Peyer's patch (tissue), 4 donors: ENCODE data around the gene CD164L2. TPM values are rescaled to one million over a fixed set of nuclear protein-coding genes. Genes with fewer than 3 reads are reported as not detected.

Source experiments
- DNase-seq, 3 donors: peaks; one replicate each; pipeline ENCODE4 v3.0.0-alpha.2; 2017 to 2019
- H3K27ac ChIP-seq, 4 donors: fragments of 200-600 bp; sonication (generic); one replicate each; pipeline ENCODE4 v1.5.1; 2016 to 2019
- H3K27me3 ChIP-seq, 2 donors: fragments of 200-600 bp; sonication (generic); one replicate each; pipeline ENCODE4 v1.5.1; 2019
- H3K36me3 ChIP-seq, 3 donors: fragments of 200-600 bp; sonication (generic); one replicate each; pipeline ENCODE4 v1.5.1; 2016 to 2019
- H3K4me1 ChIP-seq, 4 donors: fragments of 200-600 bp; sonication (generic); one replicate each; pipeline ENCODE4 v1.5.1; 2016 to 2019
- H3K4me3 ChIP-seq, 4 donors: fragments of 200-600 bp; sonication (generic); 1 replicate in 3 of 4; 2 replicates in 1 of 4; pipeline ENCODE4 v1.5.1; 2016 to 2019; ENCODE audit warnings: mild to moderate bottlenecking in 1 of 4
- H3K9me3 ChIP-seq, 4 donors: fragments of 200-600 bp; sonication (generic); one replicate each; pipeline ENCODE4 v1.5.1; 2016 to 2019; ENCODE audit warnings: mild to moderate bottlenecking in 1 of 4
- CTCF ChIP-seq, 6 experiments: fragments of 450-650 bp in 4 of 6; fragments of 200-600 bp in 2 of 6; sonication (generic) in 1 of 6; IDR thresholded peaks; one replicate each; pipeline ENCODE4 v1.5.1; 2017 to 2019; ENCODE audit warnings: antibody characterized with exemption in 6 of 6, mild to moderate bottlenecking in 3 of 6, moderate library complexity in 1 of 6
- POLR2A ChIP-seq, 2 donors: fragments of 450-650 bp; IDR thresholded peaks; one replicate each; pipeline ENCODE4 v1.5.1; 2017; ENCODE audit warnings: antibody characterized with exemption in 2 of 2, mild to moderate bottlenecking in 2 of 2, moderate library complexity in 2 of 2
- total RNA-seq, 4 donors: library from RNA; depleted of rRNA; stranded (reverse); fragments of >200 nt; gene quantifications; one replicate each; pipeline ENCODE4 v1.1.0, GENCODE V29; 2016

The CD164L2 gene
- total RNA-seq, 4 donors from 2014 or later, result not detected

GRCh38 chr1:27367160-27367650 lies 15.9 kb downstream of the CD164L2 start:
- Histone ChIP-seq H3K27me3 (no peaks in the 10 kb centered on the region), H3K4me3 (peak overlapping the region in 3 of 4 donors; percentile 55 to 93 (median 86)), H3K4me1 (peaks cover 0 to 22% (median 9%) of the 10 kb centered on the region in 4 donors), H3K36me3 (peaks cover 0 to 11% (median 0%) of the 10 kb centered on the region in 3 donors), H3K9me3 (no peaks in the 10 kb centered on the region), H3K27ac (peak overlapping the region; percentile 86 to 99 (median 92))
- DNase-seq, result no peak
- TF ChIP-seq POLR2A (IDR thresholded peaks at IDR 0.05) (no peak), CTCF (IDR thresholded peaks at IDR 0.05) (no peak)

- H3K36me3 ChIP-seq, result peaks cover 0 to 11% (median 0%) of the 10 kb centered on the region in 3 donors
- peaks cover 0 to 22% (median 9%) of the 10 kb centered on the region in 4 donors for H3K4me1 ChIP-seq
- no peaks in the 10 kb centered on the region for H3K9me3 ChIP-seq
- peak; percentile 56 to 63 for TF ChIP-seq POLR2A (IDR thresholded peaks at IDR 0.05)
- TF ChIP-seq CTCF (IDR thresholded peaks at IDR 0.05), result peak in 4 of 6 experiments; percentile 22 to 45 (median 30)
- H3K4me3 ChIP-seq, result peak within 1 kb of the TSS; percentile 51 to 93 (median 70)
- peak within 1 kb of the TSS; percentile 86 to 99 (median 92) for H3K27ac ChIP-seq
- peak; percentile 59 to 89 (median 89) for DNase-seq
- no peaks in the 10 kb centered on the region for H3K27me3 ChIP-seq
Observed at GRCh38 chr1:27366411-27367159, 16.5 kb downstream of the CD164L2 start, which contains the start of gene MAP3K6. Gene MAP3K6 (minus strand): TSS chr1:27366961. CDS start chr1:27366597, 364 bp downstream.

- H3K27me3 ChIP-seq, result no peaks in the 10 kb centered on the region
Observed at GRCh38 chr1:27366113-27366410, 17.1 kb downstream of the CD164L2 start.

DNA sequence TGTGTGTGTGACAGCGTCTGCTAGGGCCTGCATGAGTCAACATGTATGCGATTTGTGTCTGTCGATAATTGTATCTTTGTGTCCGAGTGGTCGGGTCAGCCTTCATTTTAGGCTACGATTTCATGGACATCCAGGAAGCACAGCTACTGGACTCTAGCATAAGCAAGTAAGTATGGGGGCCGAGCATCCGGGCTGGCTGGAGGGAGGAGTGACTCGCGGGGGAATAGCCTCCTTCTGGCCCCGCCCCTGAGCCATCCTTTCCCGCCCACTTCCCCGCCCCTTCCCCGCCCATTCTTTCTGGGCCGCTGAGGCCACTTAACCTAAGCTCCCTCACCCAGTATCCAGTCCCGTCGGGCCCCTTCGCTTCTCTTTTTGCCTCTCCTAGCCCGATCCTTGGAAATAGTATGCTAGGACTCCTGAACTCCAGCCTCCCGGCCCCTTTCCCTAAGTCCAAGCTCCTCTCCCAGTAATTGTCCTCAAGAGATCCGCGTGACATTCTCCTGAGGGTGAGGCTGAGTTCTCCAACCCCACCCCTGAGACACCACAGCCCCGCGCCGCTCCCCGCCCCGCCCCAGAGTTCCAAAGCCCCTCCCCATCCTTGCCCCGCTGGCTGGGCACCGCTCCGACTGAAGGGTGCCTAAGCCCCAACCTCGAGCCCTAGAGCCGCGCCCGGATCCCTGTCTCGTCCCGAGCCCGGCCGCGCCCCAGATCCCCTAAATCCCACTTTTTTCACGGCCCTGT lies 17.6 kb downstream of the CD164L2 start:
- H3K4me3 ChIP-seq, result peak overlapping the region; percentile 51 to 93 (median 70)
- peaks cover 0 to 22% (median 11%) of the 10 kb centered on the region in 4 donors for H3K4me1 ChIP-seq
- peaks cover 0 to 11% (median 0%) of the 10 kb centered on the region in 3 donors for H3K36me3 ChIP-seq
- TF ChIP-seq POLR2A (IDR thresholded peaks at IDR 0.05), result peak in 1 of 2 donors; percentile 52
- TF ChIP-seq CTCF (IDR thresholded peaks at IDR 0.05), result no peak
- peak overlapping the region; percentile 86 to 99 (median 92) for H3K27ac ChIP-seq
- peak; percentile 91 to 96 (median 92) for DNase-seq
- no peaks in the 10 kb centered on the region for H3K27me3 ChIP-seq
- H3K9me3 ChIP-seq, result no peaks in the 10 kb centered on the region

More at GRCh38 chr1:27366113-27366410, 17.1 kb downstream of the CD164L2 start:
- DNase-seq, result peak; percentile 80 to 91 (median 87)
- Histone ChIP-seq H3K4me3 (peak overlapping the region; percentile 51 to 93 (median 70)), H3K36me3 (peaks cover 0 to 11% (median 0%) of the 10 kb centered on the region in 3 donors), H3K9me3 (no peaks in the 10 kb centered on the region), H3K27ac (peak overlapping the region; percentile 86 to 99 (median 92)), H3K4me1 (peaks cover 0 to 22% (median 9%) of the 10 kb centered on the region in 4 donors)
- TF ChIP-seq CTCF (IDR thresholded peaks at IDR 0.05), result no peak
- no peak for TF ChIP-seq POLR2A (IDR thresholded peaks at IDR 0.05)

DNA sequence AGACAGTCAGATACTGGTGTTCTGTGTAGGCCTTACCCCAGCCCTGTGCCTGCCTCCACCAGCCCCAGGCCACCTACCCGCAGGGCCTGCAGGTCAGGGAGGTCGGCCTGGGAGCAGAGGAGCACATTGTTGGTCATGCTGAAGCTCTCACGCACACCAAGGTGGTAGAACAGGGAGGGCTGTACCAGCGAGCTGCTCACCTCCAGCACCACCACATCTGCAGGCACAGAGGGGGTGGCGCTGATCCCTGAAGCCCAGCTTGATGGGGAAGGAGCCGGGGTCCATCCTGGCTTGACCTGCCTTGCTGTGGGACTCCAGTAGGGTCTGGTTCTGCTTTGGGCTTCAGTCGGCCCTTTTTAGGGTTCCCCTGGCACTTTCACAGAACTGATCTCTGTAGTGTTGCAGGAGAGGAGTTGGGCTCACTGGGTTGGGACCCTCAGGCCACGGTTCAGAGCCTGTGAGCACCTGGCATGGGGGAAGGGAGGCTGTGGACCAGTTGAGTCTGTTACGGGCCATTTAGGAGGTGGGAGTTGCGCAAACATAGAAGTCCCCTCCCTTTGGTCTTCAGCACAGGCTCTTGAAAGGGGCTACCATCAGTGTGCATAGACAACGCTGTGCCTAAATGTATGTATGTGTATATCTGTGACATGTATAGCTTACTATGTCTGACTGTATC lies 18.3 kb downstream of the CD164L2 start:
- no peak for DNase-seq
- H3K9me3 ChIP-seq, result no peaks in the 10 kb centered on the region
- peak overlapping the region; percentile 86 to 99 (median 92) for H3K27ac ChIP-seq
- peak overlapping the region; percentile 51 to 93 (median 70) for H3K4me3 ChIP-seq
- peaks cover 0 to 11% (median 0%) of the 10 kb centered on the region in 3 donors for H3K36me3 ChIP-seq
- peaks cover 0 to 27% (median 15%) of the 10 kb centered on the region in 4 donors for H3K4me1 ChIP-seq
- TF ChIP-seq CTCF (IDR thresholded peaks at IDR 0.05) (no peak), POLR2A (IDR thresholded peaks at IDR 0.05) (no peak)
- H3K27me3 ChIP-seq, result no peaks in the 10 kb centered on the region
